Tibial nerve (tissue), 4 donors: ENCODE data around the gene PLAAT4. TPM values are rescaled to one million over a fixed set of nuclear protein-coding genes. Genes with fewer than 3 reads are reported as not detected.
A peak's percentile ranks its signal among the peaks of the same experiment; 100 is the strongest.

ENCODE experiments used
- DNase-seq, 2 donors: peaks; one replicate each; pipeline ENCODE4 v3.0.0-alpha.2; 2019; ENCODE audit warnings: low spot score in 2 of 2
- H3K27ac ChIP-seq, 4 donors: fragments of 200-600 bp; sonication (generic) in 3 of 4; one replicate each; pipeline ENCODE4 v1.5.1; 2017 to 2019; ENCODE audit warnings: mild to moderate bottlenecking in 1 of 4
- H3K27me3 ChIP-seq, 2 donors: fragments of 200-600 bp; sonication (generic) in 1 of 2; one replicate each; pipeline versions ENCODE4 v1.5.1 to v1.6.0; 2017 to 2019
- H3K36me3 ChIP-seq, 3 donors: fragments of 200-600 bp; sonication (generic); one replicate each; pipeline ENCODE4 v1.5.1; 2018 to 2019
- H3K4me1 ChIP-seq, 4 donors: fragments of 200-600 bp; sonication (generic) in 3 of 4; one replicate each; pipeline ENCODE4 v1.5.1; 2017 to 2019
- H3K4me3 ChIP-seq, 4 donors: fragments of 200-600 bp; sonication (generic) in 3 of 4; one replicate each; pipeline ENCODE4 v1.5.1; 2017 to 2019; ENCODE audit warnings: mild to moderate bottlenecking in 1 of 4, moderate library complexity in 1 of 4
- H3K9me3 ChIP-seq, 4 donors: fragments of 200-600 bp; sonication (generic) in 3 of 4; one replicate each; pipeline ENCODE4 v1.5.1; 2017 to 2019
- CTCF ChIP-seq, 5 experiments: fragments of 200-600 bp in 3 of 5; fragments of 450-650 bp in 2 of 5; sonication (generic) in 3 of 5; IDR thresholded peaks; one replicate each; pipeline ENCODE4 v1.5.1; 2016 to 2019; ENCODE audit warnings: antibody characterized with exemption in 5 of 5, mild to moderate bottlenecking in 3 of 5, moderate library complexity in 2 of 5
- EP300 ChIP-seq, 2 donors: sonication (generic); formaldehyde crosslinking; IDR thresholded peaks; one replicate each; pipeline ENCODE4 v1.6.1; 2017; ENCODE audit warnings: antibody characterized with exemption in 2 of 2, mild to moderate bottlenecking in 1 of 2
- POLR2A ChIP-seq, 2 donors: fragments of 450-650 bp; IDR thresholded peaks; one replicate each; pipeline ENCODE4 v1.6.1; 2017; ENCODE audit warnings: antibody characterized with exemption in 2 of 2, mild to moderate bottlenecking in 2 of 2, moderate library complexity in 2 of 2
- WGBS, 2 donors: methylation state at CpG; one replicate each; pipeline ENCODE4 v1.1.5; 2018; 5-methylcytosine and 5-hydroxymethylcytosine counted together
- total RNA-seq, 4 donors: library from RNA; depleted of rRNA; stranded (reverse); fragments of >200 nt; gene quantifications; one replicate each; pipeline ENCODE4 v1.1.0, GENCODE V29; 2016

Gene PLAAT4
- total RNA-seq, 4 donors from 2014 or later: 6.3 to 43.7 (median 23.0) TPM

- Histone ChIP-seq H3K4me3 (no peak overlapping the region), H3K9me3 (no peaks in the 10 kb centered on the region), H3K36me3 (no peaks in the 10 kb centered on the region), H3K27ac (peak overlapping the region in 1 of 4 donors; percentile 19), H3K4me1 (peaks cover 0 to 11% (median 8%) of the 10 kb centered on the region in 4 donors), H3K27me3 (no peaks in the 10 kb centered on the region)
- 64 to 68% methylated on average over 8 of the region's 8 CpGs for WGBS, 2 donors
- DNase-seq: no peak
- TF ChIP-seq EP300 (IDR thresholded peaks at IDR 0.05) (no peak), POLR2A (IDR thresholded peaks at IDR 0.05) (no peak), CTCF (IDR thresholded peaks at IDR 0.05) (no peak)
Observed at GRCh38 chr11:63553759-63554158, 17.2 kb downstream of the PLAAT4 start.

GRCh38 chr11:63554877-63555223, 18.2 kb downstream of the PLAAT4 start:
- TF ChIP-seq EP300 (IDR thresholded peaks at IDR 0.05): no peak
- TF ChIP-seq POLR2A (IDR thresholded peaks at IDR 0.05): no peak
- no peak for TF ChIP-seq CTCF (IDR thresholded peaks at IDR 0.05)
- Histone ChIP-seq H3K4me1 (peaks cover 0 to 11% (median 8%) of the 10 kb centered on the region in 4 donors), H3K4me3 (no peak overlapping the region), H3K36me3 (no peaks in the 10 kb centered on the region), H3K9me3 (no peaks in the 10 kb centered on the region), H3K27ac (no peak overlapping the region), H3K27me3 (no peaks in the 10 kb centered on the region)
- no peak for DNase-seq
- 64 to 71% methylated on average over 4 of the region's 4 CpGs for WGBS, 2 donors

- Histone ChIP-seq H3K4me3 (no peak overlapping the region), H3K36me3 (no peaks in the 10 kb centered on the region), H3K27ac (no peak overlapping the region), H3K4me1 (peaks cover 0 to 24% (median 15%) of the 10 kb centered on the region in 4 donors), H3K27me3 (no peaks in the 10 kb centered on the region), H3K9me3 (no peaks in the 10 kb centered on the region)
- WGBS, 2 donors: 74% methylated on average over 7 of the region's 7 CpGs
- no peak for DNase-seq
- TF ChIP-seq EP300 (IDR thresholded peaks at IDR 0.05) (no peak), CTCF (IDR thresholded peaks at IDR 0.05) (no peak), POLR2A (IDR thresholded peaks at IDR 0.05) (no peak)
Observed at GRCh38 chr11:63556404-63557013, 19.9 kb downstream of the PLAAT4 start.

GRCh38 chr11:63557570-63557969, 21.0 kb downstream of the PLAAT4 start:
- WGBS, 2 donors: 64 to 71% methylated on average over 7 of the region's 7 CpGs
- no peak for DNase-seq
- Histone ChIP-seq H3K36me3 (no peaks in the 10 kb centered on the region), H3K27me3 (no peaks in the 10 kb centered on the region), H3K9me3 (no peaks in the 10 kb centered on the region), H3K4me3 (no peak overlapping the region), H3K27ac (no peak overlapping the region), H3K4me1 (peaks cover 0 to 20% (median 15%) of the 10 kb centered on the region in 4 donors)
- TF ChIP-seq EP300 (IDR thresholded peaks at IDR 0.05) (no peak), CTCF (IDR thresholded peaks at IDR 0.05) (no peak), POLR2A (IDR thresholded peaks at IDR 0.05) (no peak)

- Histone ChIP-seq H3K27me3 (no peaks in the 10 kb centered on the region), H3K9me3 (no peaks in the 10 kb centered on the region), H3K27ac (no peak overlapping the region), H3K4me1 (peaks cover 0 to 20% (median 8%) of the 10 kb centered on the region in 4 donors), H3K36me3 (no peaks in the 10 kb centered on the region), H3K4me3 (no peak overlapping the region)
- no peak for DNase-seq
- WGBS, 2 donors: 94 to 98% methylated on average over 7 of the region's 7 CpGs
- TF ChIP-seq CTCF (IDR thresholded peaks at IDR 0.05): no peak
- no peak for TF ChIP-seq EP300 (IDR thresholded peaks at IDR 0.05)
- TF ChIP-seq POLR2A (IDR thresholded peaks at IDR 0.05): no peak
Observed at GRCh38 chr11:63558459-63559157, 22.0 kb downstream of the PLAAT4 start.
